H9 (cell line): ENCODE results near the gene IFT122. TPM values are rescaled to one million over a fixed set of nuclear protein-coding genes. Genes with fewer than 3 reads are reported as not detected.

Source experiments
- DNase-seq: peaks from one replicate; pipeline ENCODE4 v3.0.0-alpha.2; 2017
- H2AFZ ChIP-seq: one replicate; pipeline ENCODE4 v1.6.1; 2013; ENCODE audit warnings: mild to moderate bottlenecking, low read length, control low read depth, moderate library complexity
- H2AK5ac ChIP-seq: 2 replicates; pipeline ENCODE4 v1.6.1; 2013; ENCODE audit warnings: low read length, control low read depth, mixed read lengths; ENCODE audit not compliant: insufficient read length
- H2BK120ac ChIP-seq: one replicate; pipeline ENCODE4 v1.6.1; 2013; ENCODE audit warnings: low read depth, mild to moderate bottlenecking, low read length, control low read depth, inconsistent platforms; ENCODE audit not compliant: poor library complexity, severe bottlenecking
- H2BK12ac ChIP-seq: 2 replicates; pipeline ENCODE4 v1.6.1; 2013; ENCODE audit warnings: low read length, control low read depth, mixed read lengths, low read depth; ENCODE audit not compliant: insufficient read length
- H2BK15ac ChIP-seq: 2 replicates; pipeline ENCODE4 v1.6.1; 2013; ENCODE audit warnings: low read depth, low read length, control low read depth
- H2BK20ac ChIP-seq: one replicate; pipeline ENCODE4 v1.6.1; 2013; ENCODE audit warnings: low read depth, mild to moderate bottlenecking, low read length, control low read depth, inconsistent platforms; ENCODE audit not compliant: poor library complexity, severe bottlenecking
- H2BK5ac ChIP-seq: 2 replicates; pipeline ENCODE4 v1.6.1; 2013; ENCODE audit warnings: low read length, control low read depth, mixed read lengths; ENCODE audit not compliant: insufficient read length
- H3K14ac ChIP-seq: 2 replicates; pipeline ENCODE4 v1.6.1; 2013; ENCODE audit warnings: low read length, control low read depth; ENCODE audit not compliant: insufficient read depth
- H3K18ac ChIP-seq: 2 replicates; pipeline ENCODE4 v1.6.1; 2013; ENCODE audit warnings: low read depth, mild to moderate bottlenecking, mixed read lengths, low read length, control low read depth; ENCODE audit not compliant: insufficient read length
- H3K23ac ChIP-seq: 2 replicates; pipeline ENCODE4 v1.6.1; 2013; ENCODE audit warnings: low read length, control low read depth, mixed read lengths, low read depth; ENCODE audit not compliant: insufficient read length
- H3K23me2 ChIP-seq: 2 replicates; pipeline ENCODE4 v1.6.1; 2013; ENCODE audit warnings: low read depth, mild to moderate bottlenecking, mixed read lengths, low read length, control low read depth; ENCODE audit not compliant: insufficient read length, poor library complexity, severe bottlenecking
- H3K27ac ChIP-seq: 2 replicates; pipeline ENCODE4 v1.5.1; 2013; ENCODE audit warnings: low read length, control low read depth, mixed read lengths, low read depth; ENCODE audit not compliant: insufficient read length
- H3K27me3 ChIP-seq: 2 replicates; pipeline ENCODE4 v1.6.1; 2013; ENCODE audit warnings: low read length, control low read depth, inconsistent platforms; ENCODE audit not compliant: insufficient read depth
- H3K4ac ChIP-seq: 2 replicates; pipeline ENCODE4 v1.6.1; 2013; ENCODE audit warnings: low read depth, mild to moderate bottlenecking, control low read depth, inconsistent platforms, low read length, moderate library complexity
- H3K4me1 ChIP-seq: 2 replicates; pipeline ENCODE4 v1.6.1; 2013; ENCODE audit warnings: low read length, control low read depth, inconsistent platforms; ENCODE audit not compliant: insufficient read depth
- H3K4me2 ChIP-seq: 2 replicates; pipeline ENCODE4 v1.6.1; 2013; ENCODE audit warnings: low read length, control low read depth, mixed read lengths; ENCODE audit not compliant: insufficient read length, insufficient read depth
- H3K56ac ChIP-seq: 2 replicates; pipeline ENCODE4 v1.6.1; 2013; ENCODE audit warnings: low read depth, mild to moderate bottlenecking, mixed read lengths, low read length, control low read depth; ENCODE audit not compliant: insufficient read length
- H3K79me1 ChIP-seq: 2 replicates; pipeline ENCODE4 v1.6.1; 2013; ENCODE audit warnings: low read depth, mild to moderate bottlenecking, moderate library complexity, low read length, control low read depth, inconsistent platforms; ENCODE audit not compliant: insufficient read depth, poor library complexity, severe bottlenecking
- H3K79me2 ChIP-seq: 2 replicates; pipeline ENCODE4 v1.6.1; 2013; ENCODE audit warnings: low read length, control low read depth, inconsistent platforms; ENCODE audit not compliant: insufficient read depth
- H3K9ac ChIP-seq: 2 replicates; pipeline ENCODE4 v1.6.1; 2013; ENCODE audit warnings: low read length, control low read depth, mixed read lengths; ENCODE audit not compliant: insufficient read length; ENCODE audit errors: extremely low read depth
- H3K9me3 ChIP-seq: one replicate; pipeline ENCODE4 v1.6.1; 2013; ENCODE audit warnings: low read depth, low read length, inconsistent platforms; ENCODE audit not compliant: control insufficient read depth
- H3T11ph ChIP-seq: one replicate; pipeline ENCODE4 v1.6.1; 2013; ENCODE audit warnings: mild to moderate bottlenecking, low read length, control low read depth, inconsistent platforms
- H4K20me1 ChIP-seq: one replicate; pipeline ENCODE4 v1.6.1; 2013; ENCODE audit not compliant: control insufficient read depth, insufficient read length, insufficient read depth
- H4K5ac ChIP-seq: 2 replicates; pipeline ENCODE4 v1.6.1; 2013; ENCODE audit warnings: low read depth, mild to moderate bottlenecking, mixed read lengths, low read length, control low read depth; ENCODE audit not compliant: insufficient read length
- H4K8ac ChIP-seq: replicated peaks from 2 replicates; pipeline ENCODE4 v1.6.1; 2013; ENCODE audit warnings: low read length, control low read depth, mixed read lengths, low read depth; ENCODE audit not compliant: insufficient read length
- H4K91ac ChIP-seq: 2 replicates; pipeline ENCODE4 v1.6.1; 2013; ENCODE audit warnings: low read depth, mild to moderate bottlenecking, moderate library complexity, mixed read lengths, low read length, control low read depth; ENCODE audit not compliant: insufficient read length
- H3K27ac Mint-ChIP-seq, 3 experiments: 2 replicates in 2 of 3; 3 replicates in 1 of 3; pipeline ENCODE4 v1.8.0; 2020 to 2021; ENCODE audit warnings: mixed read lengths in 3 of 3, mild to moderate bottlenecking in 1 of 3, moderate library complexity in 1 of 3
- H3K27me3 Mint-ChIP-seq: 2 replicates; pipeline ENCODE4 v1.8.0; 2021; ENCODE audit warnings: low read depth, mild to moderate bottlenecking, moderate library complexity, mixed read lengths
- H3K36me3 Mint-ChIP-seq, 3 experiments: 2 replicates in 2 of 3; 3 replicates in 1 of 3; pipeline ENCODE4 v1.8.0; 2020 to 2021; ENCODE audit warnings: low read depth in 3 of 3, mixed read lengths in 3 of 3; ENCODE audit not compliant: insufficient read depth in 1 of 3
- H3K4me1 Mint-ChIP-seq, 2 experiments: 2 replicates each; pipeline ENCODE4 v1.8.0; 2020; ENCODE audit warnings: mixed read lengths in 2 of 2
- H3K4me3 Mint-ChIP-seq, 2 experiments: 2 replicates in 1 of 2; 3 replicates in 1 of 2; pipeline ENCODE4 v1.8.0; 2020 to 2021; ENCODE audit warnings: mild to moderate bottlenecking in 2 of 2, mixed read lengths in 2 of 2, moderate library complexity in 1 of 2
- H3K9me3 Mint-ChIP-seq, 2 experiments: 2 replicates in 1 of 2; 3 replicates in 1 of 2; pipeline ENCODE4 v1.8.0; 2020; ENCODE audit warnings: mild to moderate bottlenecking in 2 of 2, mixed read lengths in 2 of 2, moderate library complexity in 1 of 2
- WGBS: extraction: QIAGEN DNeasy Blood & Tissue Kit; methylation state at CpG from one replicate; pipeline ENCODE4 v1.1.7; 2013; ENCODE audit warnings: missing lambda C conversion rate, low lambda C conversion rate, mixed read lengths; ENCODE audit not compliant: insufficient read length; ENCODE audit errors: extremely low coverage; 5-methylcytosine and 5-hydroxymethylcytosine counted together
- total RNA-seq: library from RNA; stranded (reverse); gene quantifications from 2 replicates; pipeline ENCODE4 v1.2.1, GENCODE V29; 2021
- TF ChIP-seq, protein P1 (sequence below): fragments of 200-600 bp; sonication (generic); conservative IDR thresholded peaks from 3 replicates; pipeline ENCODE4 v1.8.0; 2021; ENCODE audit warnings: antibody characterized with exemption, mild to moderate bottlenecking

The IFT122 gene
- total RNA-seq, 1 experiment from 2014 or later: 19.3 TPM

DNA sequence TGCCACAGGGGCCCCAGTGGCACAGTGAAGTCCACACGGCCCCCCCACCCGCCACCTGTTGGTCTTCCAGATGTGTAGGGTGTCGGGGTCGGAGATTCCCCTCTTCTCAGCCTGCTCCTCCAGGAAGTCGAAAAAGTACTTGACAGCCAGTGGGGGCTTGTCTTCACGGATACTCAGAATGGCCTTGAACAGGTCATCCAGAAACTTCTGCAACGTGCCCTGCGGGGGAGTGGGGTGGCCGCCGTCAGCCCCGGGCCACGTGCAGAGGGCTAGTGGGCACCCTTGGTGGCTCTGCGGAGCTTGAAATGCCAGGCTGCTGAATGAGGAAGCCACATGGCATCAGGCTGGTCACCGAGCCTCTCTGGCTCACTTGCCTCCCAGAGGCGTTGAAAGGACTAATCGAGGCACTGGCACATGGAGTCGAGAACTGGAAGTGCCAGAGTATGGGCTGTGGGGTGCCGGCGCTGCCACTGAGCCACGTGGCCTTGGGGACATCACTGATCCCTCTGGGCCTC lies 119.6 kb downstream of the IFT122 start:
- Histone ChIP-seq H3K23me2 (no peaks in the 10 kb centered on the region), H2BK120ac (no peak overlapping the region), H3K4me1 (no peaks in the 10 kb centered on the region; the same call in 1 of the 2 replicates), H2BK15ac (no peak overlapping the region), H3K27ac (no peak overlapping the region), H2AFZ (no peak overlapping the region), H4K5ac (no peak overlapping the region), H3K9me3 (no peaks in the 10 kb centered on the region), H2BK5ac (no peak overlapping the region), H2BK20ac (no peak overlapping the region), H2BK12ac (no peak overlapping the region), H3K23ac (no peak overlapping the region), H4K91ac (no peak overlapping the region), H3K79me2 (no peaks in the 10 kb centered on the region), H4K8ac (no peak overlapping the region), H4K20me1 (no peaks in the 10 kb centered on the region), H3K18ac (no peak overlapping the region), H3K4ac (no peak overlapping the region), H3K9ac (no peak overlapping the region), H3K14ac (no peak overlapping the region), H2AK5ac (no peak overlapping the region), H3K27me3 (no peaks in the 10 kb centered on the region), H3T11ph (no peak overlapping the region), H3K79me1 (no peaks in the 10 kb centered on the region), H3K56ac (no peak overlapping the region), H3K4me2 (no peak overlapping the region)
- no CpG with 5 or more reads among the region's 20 CpGs for WGBS
- Mint-ChIP-seq H3K4me3 (no peak overlapping the region), H3K36me3 (peaks cover 0 to 30% (median 3%) of the 10 kb centered on the region in 3 experiments; a peak in 2 of 7 replicates), H3K9me3 (no peaks in the 10 kb centered on the region), H3K27me3 (no peaks in the 10 kb centered on the region; the same call in 1 of the 2 replicates), H3K27ac (no peak overlapping the region), H3K4me1 (peaks cover 18 to 38% of the 10 kb centered on the region in 2 experiments)
- no peak for DNase-seq
- TF ChIP-seq, protein P1, sequence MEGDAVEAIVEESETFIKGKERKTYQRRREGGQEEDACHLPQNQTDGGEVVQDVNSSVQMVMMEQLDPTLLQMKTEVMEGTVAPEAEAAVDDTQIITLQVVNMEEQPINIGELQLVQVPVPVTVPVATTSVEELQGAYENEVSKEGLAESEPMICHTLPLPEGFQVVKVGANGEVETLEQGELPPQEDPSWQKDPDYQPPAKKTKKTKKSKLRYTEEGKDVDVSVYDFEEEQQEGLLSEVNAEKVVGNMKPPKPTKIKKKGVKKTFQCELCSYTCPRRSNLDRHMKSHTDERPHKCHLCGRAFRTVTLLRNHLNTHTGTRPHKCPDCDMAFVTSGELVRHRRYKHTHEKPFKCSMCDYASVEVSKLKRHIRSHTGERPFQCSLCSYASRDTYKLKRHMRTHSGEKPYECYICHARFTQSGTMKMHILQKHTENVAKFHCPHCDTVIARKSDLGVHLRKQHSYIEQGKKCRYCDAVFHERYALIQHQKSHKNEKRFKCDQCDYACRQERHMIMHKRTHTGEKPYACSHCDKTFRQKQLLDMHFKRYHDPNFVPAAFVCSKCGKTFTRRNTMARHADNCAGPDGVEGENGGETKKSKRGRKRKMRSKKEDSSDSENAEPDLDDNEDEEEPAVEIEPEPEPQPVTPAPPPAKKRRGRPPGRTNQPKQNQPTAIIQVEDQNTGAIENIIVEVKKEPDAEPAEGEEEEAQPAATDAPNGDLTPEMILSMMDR: no peak
